KMS-11 (cell line): ENCODE data around the gene SLC11A2.

Experiments used
- H2AFZ ChIP-seq: fragments of 200-600 bp; sonication (generic); 2 replicates; pipeline ENCODE4 v1.6.1; 2016; ENCODE audit warnings: antibody characterized with exemption, mixed run types, low read depth
- H3K27ac ChIP-seq: fragments of 200-600 bp; sonication (generic); 2 replicates; pipeline ENCODE4 v1.6.1; 2016; ENCODE audit warnings: mild to moderate bottlenecking, mixed run types
- H3K27me3 ChIP-seq: fragments of 200-600 bp; sonication (generic); 2 replicates; pipeline ENCODE4 v1.6.1; 2017; ENCODE audit warnings: mild to moderate bottlenecking, low read depth, mixed run types, moderate library complexity; ENCODE audit not compliant: insufficient read depth
- H3K36me3 ChIP-seq: fragments of 200-600 bp; sonication (generic); 2 replicates; pipeline ENCODE4 v1.6.1; 2017; ENCODE audit warnings: mild to moderate bottlenecking, mixed run types; ENCODE audit not compliant: insufficient read depth
- H3K4me1 ChIP-seq: fragments of 200-600 bp; sonication (generic); 2 replicates; pipeline ENCODE4 v1.6.1; 2016; ENCODE audit warnings: mild to moderate bottlenecking, low read depth, mixed run types; ENCODE audit not compliant: poor library complexity, severe bottlenecking
- H3K4me2 ChIP-seq: fragments of 200-600 bp; sonication (generic); 2 replicates; pipeline ENCODE4 v1.7.0; 2016; ENCODE audit warnings: mild to moderate bottlenecking, mixed run types
- H3K4me3 ChIP-seq: fragments of 200-600 bp; sonication (generic); IDR thresholded peaks from 2 replicates; pipeline ENCODE4 v1.6.1; 2017; ENCODE audit warnings: low read depth, low read length, mixed read lengths; ENCODE audit not compliant: insufficient read depth
- H3K79me2 ChIP-seq: fragments of 200-600 bp; sonication (generic); 2 replicates; pipeline ENCODE4 v1.6.1; 2016; ENCODE audit warnings: low read depth, mixed run types; ENCODE audit not compliant: insufficient read depth
- H3K9ac ChIP-seq: fragments of 200-600 bp; sonication (generic); 2 replicates; pipeline ENCODE4 v1.6.1; 2016; ENCODE audit warnings: mild to moderate bottlenecking, mixed run types
- H4K20me1 ChIP-seq: fragments of 200-600 bp; sonication (generic); 2 replicates; pipeline ENCODE4 v1.6.1; 2016; ENCODE audit warnings: mild to moderate bottlenecking, mixed run types; ENCODE audit not compliant: insufficient read depth
- TF ChIP-seq, protein P1 (sequence below): fragments of 200-600 bp; sonication (generic); conservative IDR thresholded peaks from 2 replicates; pipeline ENCODE4 v1.6.1; 2017; ENCODE audit warnings: low read depth, mild to moderate bottlenecking, antibody characterized with exemption, low read length, moderate library complexity, mixed read lengths

SLC11A2 gene

GRCh38 chr12:50953047-50953446, 73.1 kb downstream of the SLC11A2 start:
- Histone ChIP-seq H3K4me1 (no peaks in the 10 kb centered on the region), H3K4me2 (no peak overlapping the region), H2AFZ (no peak overlapping the region), H3K36me3 (no peaks in the 10 kb centered on the region), H3K79me2 (no peaks in the 10 kb centered on the region), H3K27me3 (no peaks in the 10 kb centered on the region), H4K20me1 (no peaks in the 10 kb centered on the region), H3K27ac (no peak overlapping the region), H3K9ac (no peak overlapping the region), H3K4me3 (no peak overlapping the region)
- TF ChIP-seq, protein P1, sequence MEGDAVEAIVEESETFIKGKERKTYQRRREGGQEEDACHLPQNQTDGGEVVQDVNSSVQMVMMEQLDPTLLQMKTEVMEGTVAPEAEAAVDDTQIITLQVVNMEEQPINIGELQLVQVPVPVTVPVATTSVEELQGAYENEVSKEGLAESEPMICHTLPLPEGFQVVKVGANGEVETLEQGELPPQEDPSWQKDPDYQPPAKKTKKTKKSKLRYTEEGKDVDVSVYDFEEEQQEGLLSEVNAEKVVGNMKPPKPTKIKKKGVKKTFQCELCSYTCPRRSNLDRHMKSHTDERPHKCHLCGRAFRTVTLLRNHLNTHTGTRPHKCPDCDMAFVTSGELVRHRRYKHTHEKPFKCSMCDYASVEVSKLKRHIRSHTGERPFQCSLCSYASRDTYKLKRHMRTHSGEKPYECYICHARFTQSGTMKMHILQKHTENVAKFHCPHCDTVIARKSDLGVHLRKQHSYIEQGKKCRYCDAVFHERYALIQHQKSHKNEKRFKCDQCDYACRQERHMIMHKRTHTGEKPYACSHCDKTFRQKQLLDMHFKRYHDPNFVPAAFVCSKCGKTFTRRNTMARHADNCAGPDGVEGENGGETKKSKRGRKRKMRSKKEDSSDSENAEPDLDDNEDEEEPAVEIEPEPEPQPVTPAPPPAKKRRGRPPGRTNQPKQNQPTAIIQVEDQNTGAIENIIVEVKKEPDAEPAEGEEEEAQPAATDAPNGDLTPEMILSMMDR: no peak

GRCh38 chr12:50952510-50952909, 73.7 kb downstream of the SLC11A2 start, which contains the start of gene HIGD1C:
TSS of gene HIGD1C (plus strand) at chr12:50952544. CDS start at chr12:50953999, 1,455 bp downstream.
- no peak within 1 kb of the TSS for H3K4me3 ChIP-seq
- no peak within 1 kb of the TSS for H3K4me2 ChIP-seq
- no peaks in the 10 kb centered on the region for H3K27me3 ChIP-seq
- no peaks in the 10 kb centered on the region for H3K36me3 ChIP-seq
- H3K27ac ChIP-seq: no peak within 1 kb of the TSS
- H3K79me2 ChIP-seq: no peaks in the 10 kb centered on the region
- TF ChIP-seq, protein P1: no peak
- H3K9ac ChIP-seq: no peak within 1 kb of the TSS
- no peaks in the 10 kb centered on the region for H4K20me1 ChIP-seq
- no peaks in the 10 kb centered on the region for H3K4me1 ChIP-seq
- H2AFZ ChIP-seq: no peak within 1 kb of the TSS

DNA sequence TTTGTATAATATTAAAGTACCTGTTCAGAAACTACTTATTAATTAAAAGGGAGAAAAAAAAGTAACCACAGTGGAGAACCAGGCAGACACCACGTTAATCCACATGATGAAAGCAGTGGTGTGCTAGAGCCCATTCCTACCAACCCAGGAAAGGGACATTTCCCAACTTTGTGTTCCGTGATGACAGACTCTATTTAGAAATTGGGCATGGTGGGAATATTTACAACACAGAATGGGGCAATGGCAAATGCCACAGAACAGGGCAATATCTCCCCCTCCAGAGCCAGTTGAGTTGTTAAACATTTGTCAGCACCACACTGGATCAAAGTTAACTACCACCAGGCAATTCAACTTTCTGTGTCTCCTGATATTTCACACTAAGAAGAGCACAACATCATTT, 75.1 kb downstream of the SLC11A2 start:
- Histone ChIP-seq H3K4me2 (no peak overlapping the region), H3K36me3 (no peaks in the 10 kb centered on the region), H3K9ac (no peak overlapping the region), H4K20me1 (no peaks in the 10 kb centered on the region), H3K79me2 (no peaks in the 10 kb centered on the region), H3K27ac (no peak overlapping the region), H3K27me3 (no peaks in the 10 kb centered on the region), H3K4me3 (no peak overlapping the region), H2AFZ (no peak overlapping the region), H3K4me1 (no peaks in the 10 kb centered on the region)
- TF ChIP-seq, protein P1: no peak

GRCh38 chr12:50949801-50950302, 76.3 kb downstream of the SLC11A2 start:
- Histone ChIP-seq H3K79me2 (no peaks in the 10 kb centered on the region), H3K9ac (no peak overlapping the region), H3K27ac (no peak overlapping the region), H2AFZ (no peak overlapping the region), H4K20me1 (no peaks in the 10 kb centered on the region), H3K4me2 (no peak overlapping the region), H3K4me3 (no peak overlapping the region), H3K27me3 (no peaks in the 10 kb centered on the region), H3K36me3 (no peaks in the 10 kb centered on the region), H3K4me1 (no peaks in the 10 kb centered on the region)
- TF ChIP-seq, protein P1: no peak
